Measurements from ENCODE around the gene OR11L1.

DNA sequence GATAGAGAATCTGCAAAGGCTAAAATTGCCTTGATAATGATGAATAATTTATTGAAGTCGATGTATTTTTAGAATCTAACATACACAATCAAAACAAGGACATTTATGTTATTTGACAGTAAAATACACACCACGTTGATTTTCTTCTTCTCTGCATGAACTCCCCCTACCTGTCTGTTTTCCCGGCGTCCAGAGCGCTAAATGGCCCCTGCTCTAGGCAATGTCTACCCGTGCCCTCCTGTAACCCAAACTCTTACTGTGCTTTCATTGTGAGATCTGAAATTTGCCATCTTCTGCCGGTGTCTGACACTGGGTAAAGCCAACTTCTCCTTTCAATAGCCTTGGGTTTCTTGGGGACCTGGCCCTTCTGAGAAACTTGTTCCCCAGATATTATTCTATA, 6.7 kb upstream of the OR11L1 start:
- TF ChIP-seq CTCF (IDR thresholded peaks at IDR 0.05) = no peak
- no peak for TF ChIP-seq POLR2A (IDR thresholded peaks at IDR 0.05)

Measured in testis (tissue), 2 donors.